ENCODE measurements around the gene KCNAB2. TPM values are rescaled to one million over a fixed set of nuclear protein-coding genes. Genes with fewer than 3 reads are reported as not detected.
A peak's percentile ranks its signal among the peaks of the same experiment; 100 is the strongest.

The KCNAB2 gene
- total RNA-seq, 1 donor from 2014 or later = 2.2 TPM

DNA sequence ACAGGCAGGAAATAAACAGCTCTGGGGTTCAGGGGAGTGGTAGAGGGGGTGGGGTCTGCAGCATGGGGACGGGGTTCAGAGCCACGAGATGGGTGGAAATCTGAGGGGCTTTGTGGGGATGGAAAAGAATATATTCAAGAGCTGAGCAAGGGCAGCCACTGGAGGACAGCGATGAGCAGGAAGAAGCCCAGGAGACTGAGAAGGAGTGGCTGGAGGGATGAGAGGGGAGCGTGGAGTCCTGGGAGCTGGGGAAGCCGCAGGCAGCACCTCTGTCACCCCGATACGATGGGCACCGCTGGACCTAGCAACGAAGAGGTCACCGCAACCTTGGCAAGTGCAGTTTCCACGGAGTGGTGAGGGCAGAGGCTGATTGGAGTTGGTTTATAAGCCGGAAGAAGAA lies 10.0 kb upstream of the KCNAB2 start:
- Histone ChIP-seq H3K4me3 (no peak overlapping the region), H3K27ac (no peak overlapping the region), H4K20me1 (ENCODE audit: low read depth) (no peaks in the 10 kb centered on the region), H3K27me3 (peaks cover 24% of the 10 kb centered on the region), H2AFZ (replicated peaks) (no peak overlapping the region), H3K4me2 (no peak overlapping the region), H3K9me3 (ENCODE audit: low read depth) (no peaks in the 10 kb centered on the region), H3K9ac (no peak overlapping the region), H3K36me3 (no peaks in the 10 kb centered on the region), H3F3A (ENCODE audit: low read depth) (peaks cover 6% of the 10 kb centered on the region), H3K79me2 (ENCODE audit: low read depth) (no peaks in the 10 kb centered on the region), H3K4me1 (peaks cover 4% of the 10 kb centered on the region)
- peaks cover 8% of the 10 kb centered on the region for H3K4me1 Mint-ChIP-seq
- no peak overlapping the region for H3K4me3 Mint-ChIP-seq
- no peak overlapping the region for H3K27ac Mint-ChIP-seq
- H3K27me3 Mint-ChIP-seq (ENCODE audit: insufficient read depth, low read depth) = peaks cover 4% of the 10 kb centered on the region
- no peaks in the 10 kb centered on the region for H3K36me3 Mint-ChIP-seq
- TF ChIP-seq EZH2phosphoT487 (IDR thresholded peaks at IDR 0.05) = no peak
- TF ChIP-seq, protein P1, sequence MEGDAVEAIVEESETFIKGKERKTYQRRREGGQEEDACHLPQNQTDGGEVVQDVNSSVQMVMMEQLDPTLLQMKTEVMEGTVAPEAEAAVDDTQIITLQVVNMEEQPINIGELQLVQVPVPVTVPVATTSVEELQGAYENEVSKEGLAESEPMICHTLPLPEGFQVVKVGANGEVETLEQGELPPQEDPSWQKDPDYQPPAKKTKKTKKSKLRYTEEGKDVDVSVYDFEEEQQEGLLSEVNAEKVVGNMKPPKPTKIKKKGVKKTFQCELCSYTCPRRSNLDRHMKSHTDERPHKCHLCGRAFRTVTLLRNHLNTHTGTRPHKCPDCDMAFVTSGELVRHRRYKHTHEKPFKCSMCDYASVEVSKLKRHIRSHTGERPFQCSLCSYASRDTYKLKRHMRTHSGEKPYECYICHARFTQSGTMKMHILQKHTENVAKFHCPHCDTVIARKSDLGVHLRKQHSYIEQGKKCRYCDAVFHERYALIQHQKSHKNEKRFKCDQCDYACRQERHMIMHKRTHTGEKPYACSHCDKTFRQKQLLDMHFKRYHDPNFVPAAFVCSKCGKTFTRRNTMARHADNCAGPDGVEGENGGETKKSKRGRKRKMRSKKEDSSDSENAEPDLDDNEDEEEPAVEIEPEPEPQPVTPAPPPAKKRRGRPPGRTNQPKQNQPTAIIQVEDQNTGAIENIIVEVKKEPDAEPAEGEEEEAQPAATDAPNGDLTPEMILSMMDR (IDR thresholded peaks at IDR 0.05) = peak; percentile 19
- no peak for TF ChIP-seq EZH2 (IDR thresholded peaks at IDR 0.05)
- no peaks in the 10 kb centered on the region for H3K9me3 Mint-ChIP-seq
- DNase-seq (ENCODE audit: low spot score) = peak; percentile 41

DNA sequence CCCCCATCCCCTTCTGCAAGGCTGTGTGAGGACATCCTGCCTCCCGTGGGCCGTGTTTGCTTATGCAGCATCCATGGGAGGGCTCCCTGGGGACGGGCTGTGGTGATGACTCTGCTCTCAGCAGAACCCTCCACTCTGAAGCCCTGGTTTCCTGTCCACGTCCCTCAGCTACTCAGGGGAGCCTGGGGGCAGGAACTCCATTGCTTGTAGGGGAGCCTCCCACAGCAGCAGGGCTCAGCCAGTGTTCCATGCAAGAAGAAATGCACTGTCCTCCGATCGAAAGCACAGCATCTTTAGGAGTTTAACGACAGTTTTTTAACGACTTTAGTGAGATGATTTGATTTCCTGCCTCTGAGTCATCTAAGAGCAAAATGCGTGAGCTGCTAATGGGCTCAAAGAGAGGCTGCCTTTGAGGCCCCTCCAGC lies 8.3 kb upstream of the KCNAB2 start:
- H3K4me2 ChIP-seq = no peak overlapping the region
- peaks cover 4% of the 10 kb centered on the region for H3K27me3 Mint-ChIP-seq (ENCODE audit: insufficient read depth, low read depth)

DNA sequence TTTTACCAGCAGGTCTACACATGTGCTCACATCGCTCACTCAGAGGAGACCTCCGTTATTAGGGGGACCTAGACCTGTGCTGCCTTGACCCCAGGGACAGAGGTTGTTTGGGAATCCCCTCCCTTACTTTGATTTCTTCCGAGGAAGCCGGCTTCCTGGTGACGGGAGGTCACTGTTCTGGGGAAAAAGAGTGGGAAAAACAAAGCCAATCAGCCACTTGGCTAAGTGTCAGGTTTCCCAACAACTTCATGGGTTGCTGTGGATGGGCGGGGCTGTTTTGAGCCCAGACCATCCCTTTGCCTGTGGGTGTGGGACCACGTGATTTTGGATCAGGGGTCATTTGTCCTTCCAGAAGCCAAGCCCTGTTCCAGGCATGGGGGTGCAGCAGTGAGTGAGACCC lies 7.1 kb upstream of the KCNAB2 start:
- Histone ChIP-seq H3K4me3 (no peak overlapping the region), H2AFZ (replicated peaks) (no peak overlapping the region), H3F3A (ENCODE audit: low read depth) (peaks cover 3% of the 10 kb centered on the region), H3K4me2 (no peak overlapping the region), H3K36me3 (no peaks in the 10 kb centered on the region), H3K27me3 (peaks cover 6% of the 10 kb centered on the region), H3K9me3 (ENCODE audit: low read depth) (no peaks in the 10 kb centered on the region), H3K79me2 (ENCODE audit: low read depth) (no peaks in the 10 kb centered on the region), H4K20me1 (ENCODE audit: low read depth) (no peaks in the 10 kb centered on the region), H3K9ac (no peak overlapping the region), H3K27ac (no peak overlapping the region), H3K4me1 (peaks cover 3% of the 10 kb centered on the region)
- peaks cover 8% of the 10 kb centered on the region for H3K4me1 Mint-ChIP-seq
- peaks cover 4% of the 10 kb centered on the region for H3K27me3 Mint-ChIP-seq (ENCODE audit: insufficient read depth, low read depth)
- H3K9me3 Mint-ChIP-seq = no peaks in the 10 kb centered on the region
- DNase-seq (ENCODE audit: low spot score) = no peak
- H3K27ac Mint-ChIP-seq = no peak overlapping the region
- H3K36me3 Mint-ChIP-seq = no peaks in the 10 kb centered on the region
- TF ChIP-seq EZH2 (IDR thresholded peaks at IDR 0.05) (no peak), EZH2phosphoT487 (IDR thresholded peaks at IDR 0.05) (no peak)
- TF ChIP-seq, protein P1 (IDR thresholded peaks at IDR 0.05) = no peak
- H3K4me3 Mint-ChIP-seq = no peak overlapping the region

More for the DNA sequence above, 8.3 kb upstream of the KCNAB2 start:
- Histone ChIP-seq H3K36me3 (no peaks in the 10 kb centered on the region), H3K4me1 (peaks cover 4% of the 10 kb centered on the region), H4K20me1 (ENCODE audit: low read depth) (no peaks in the 10 kb centered on the region), H3K79me2 (ENCODE audit: low read depth) (no peaks in the 10 kb centered on the region), H3K27ac (no peak overlapping the region), H3K9me3 (ENCODE audit: low read depth) (no peaks in the 10 kb centered on the region), H3K9ac (no peak overlapping the region), H3K4me3 (no peak overlapping the region), H3K27me3 (peaks cover 17% of the 10 kb centered on the region), H3F3A (ENCODE audit: low read depth) (peaks cover 6% of the 10 kb centered on the region), H2AFZ (replicated peaks) (no peak overlapping the region)
- Mint-ChIP-seq H3K27ac (no peak overlapping the region), H3K9me3 (no peaks in the 10 kb centered on the region), H3K4me1 (peaks cover 8% of the 10 kb centered on the region), H3K4me3 (no peak overlapping the region), H3K36me3 (no peaks in the 10 kb centered on the region)
- TF ChIP-seq, protein P1 (IDR thresholded peaks at IDR 0.05) = no peak
- TF ChIP-seq EZH2 (IDR thresholded peaks at IDR 0.05) (no peak), EZH2phosphoT487 (IDR thresholded peaks at IDR 0.05) (no peak)
- no peak for DNase-seq (ENCODE audit: low spot score)
